IPS-18a (cell line): ENCODE measurements around the gene ARMC5.

Experiments
- H3K27ac ChIP-seq: one replicate; pipeline ENCODE4 v1.5.1; 2013; ENCODE audit warnings: low read length
- H3K27me3 ChIP-seq: one replicate; pipeline ENCODE4 v1.6.1; 2013; ENCODE audit warnings: mild to moderate bottlenecking, low read length; ENCODE audit not compliant: control insufficient read depth, insufficient read depth
- H3K36me3 ChIP-seq: one replicate; pipeline ENCODE4 v1.6.1; 2013; ENCODE audit warnings: low read depth, low read length; ENCODE audit not compliant: control insufficient read depth
- H3K4me1 ChIP-seq: one replicate; pipeline ENCODE4 v1.6.1; 2013; ENCODE audit warnings: low read depth, low read length; ENCODE audit not compliant: control insufficient read depth
- H3K4me3 ChIP-seq: one replicate; pipeline ENCODE4 v1.5.1; 2013; ENCODE audit warnings: low read length
- H3K9ac ChIP-seq: one replicate; pipeline ENCODE4 v1.6.1; 2013; ENCODE audit warnings: mild to moderate bottlenecking, low read length, moderate library complexity
- H3K9me3 ChIP-seq: one replicate; pipeline ENCODE4 v1.6.1; 2013; ENCODE audit warnings: low read depth, low read length; ENCODE audit not compliant: control insufficient read depth

ARMC5 gene

GRCh38 chr16:31513884-31514283, 54.6 kb downstream of the ARMC5 start:
- Histone ChIP-seq H3K4me3 (no peak overlapping the region), H3K27ac (no peak overlapping the region), H3K36me3 (no peaks in the 10 kb centered on the region), H3K9ac (no peak overlapping the region), H3K4me1 (peaks cover 8% of the 10 kb centered on the region), H3K9me3 (no peaks in the 10 kb centered on the region), H3K27me3 (no peaks in the 10 kb centered on the region)
